ENCODE data around the gene SFXN5.

Gene SFXN5

DNA sequence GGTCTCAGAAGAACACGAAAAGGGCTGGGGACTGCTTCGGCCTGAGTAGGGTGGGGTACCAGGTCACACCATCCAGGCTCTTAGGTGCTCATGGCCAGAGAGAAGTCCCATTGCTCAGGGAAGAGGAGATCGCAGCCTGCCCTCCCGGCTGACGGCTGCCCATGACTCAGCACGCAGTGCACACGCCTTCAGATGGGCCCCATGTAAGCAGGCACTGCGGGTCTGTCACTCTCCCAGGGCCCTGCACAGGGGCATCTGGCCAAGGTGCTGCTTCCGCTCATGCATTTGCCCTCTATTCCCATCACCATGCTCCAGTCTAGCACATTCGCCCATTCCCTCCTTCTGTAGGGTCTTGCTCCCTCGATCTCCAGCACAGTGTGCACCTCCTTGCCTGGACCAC, 34.7 kb downstream of the SFXN5 start:
- no peaks in the 10 kb centered on the region for H3K27me3 ChIP-seq (ENCODE audit: insufficient read depth, low read length)
- H3K79me2 ChIP-seq (ENCODE audit: insufficient read depth, low read length) = no peaks in the 10 kb centered on the region
- H3K27ac ChIP-seq (ENCODE audit: low read depth, low read length, poor library complexity, severe bottlenecking) = no peak overlapping the region
- no peaks in the 10 kb centered on the region; the same call in 1 of the 2 replicates for H3K36me3 ChIP-seq (ENCODE audit: insufficient read depth, low read length)
- no peak overlapping the region for H3K4me2 ChIP-seq (ENCODE audit: low read length)
- H3K4me3 ChIP-seq (ENCODE audit: low read depth, low read length, poor library complexity, severe bottlenecking) = no peak overlapping the region
- H4K20me1 ChIP-seq (ENCODE audit: insufficient read depth, low read length) = no peaks in the 10 kb centered on the region
- no peaks in the 10 kb centered on the region for H3K4me1 ChIP-seq (ENCODE audit: insufficient read depth, low read length, severe bottlenecking)
- no peaks in the 10 kb centered on the region for H3F3A ChIP-seq (ENCODE audit: insufficient read depth, low read length)
- H3K9ac ChIP-seq (ENCODE audit: low read length) = no peak overlapping the region
- H3K9me3 ChIP-seq (ENCODE audit: low read length) = no peaks in the 10 kb centered on the region
- no peak overlapping the region for H2AFZ ChIP-seq (ENCODE audit: low read length)
- no peak for TF ChIP-seq CTCF (IDR thresholded peaks at IDR 0.05; ENCODE audit: low read length)
- no peak for TF ChIP-seq EZH2 (IDR thresholded peaks at IDR 0.05; ENCODE audit: borderline replicate concordance, low read length)
- H3K9me2 ChIP-seq (ENCODE audit: low read depth, low read length) = no peaks in the 10 kb centered on the region

DNA sequence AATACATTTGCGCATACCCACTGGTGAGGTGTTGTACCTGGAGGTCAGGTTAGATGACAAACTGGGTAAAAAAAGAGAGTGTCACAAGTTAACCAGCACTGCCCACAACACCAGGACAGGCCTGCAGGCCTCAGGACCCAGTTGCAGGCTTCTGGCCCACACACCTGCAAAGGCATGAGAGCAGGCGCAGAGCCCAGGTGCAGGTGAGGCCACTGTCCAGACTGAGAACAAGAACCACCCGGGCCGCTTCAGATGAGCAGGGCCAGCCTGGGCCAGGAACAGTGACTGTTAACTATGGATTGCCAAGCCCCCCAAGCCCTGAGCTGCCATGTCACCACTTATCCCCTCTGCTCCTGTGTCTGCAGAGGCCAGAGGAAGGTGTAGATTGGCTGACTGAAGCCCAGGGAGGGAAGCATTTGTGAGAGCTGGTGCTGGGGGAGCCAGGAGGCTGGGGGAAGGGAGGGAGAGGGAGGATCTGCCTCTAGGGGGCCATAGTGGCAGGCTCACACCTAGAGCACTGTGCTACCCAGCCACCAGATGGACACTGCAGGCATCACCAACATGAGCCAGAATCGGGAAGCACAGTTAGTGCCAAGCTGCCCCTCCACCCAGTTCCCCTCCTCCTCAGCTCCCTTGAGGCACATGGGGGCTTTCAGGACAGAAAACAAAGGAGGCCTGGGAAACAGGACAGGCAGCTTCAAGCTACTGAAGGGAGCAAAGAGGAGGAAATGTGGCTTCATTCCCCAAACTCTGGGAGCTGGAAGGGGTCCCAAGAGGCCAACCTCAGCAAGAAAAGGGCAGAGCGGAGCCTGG, 35.4 kb downstream of the SFXN5 start:
- Histone ChIP-seq H3K79me2 (ENCODE audit: insufficient read depth, low read length) (no peaks in the 10 kb centered on the region), H3K9me3 (ENCODE audit: low read length) (no peaks in the 10 kb centered on the region), H3K4me3 (ENCODE audit: low read depth, low read length, poor library complexity, severe bottlenecking) (no peak overlapping the region), H3K4me1 (ENCODE audit: insufficient read depth, low read length, severe bottlenecking) (no peaks in the 10 kb centered on the region), H3K36me3 (ENCODE audit: insufficient read depth, low read length) (no peaks in the 10 kb centered on the region; the same call in 1 of the 2 replicates), H4K20me1 (ENCODE audit: insufficient read depth, low read length) (no peaks in the 10 kb centered on the region), H3K27me3 (ENCODE audit: insufficient read depth, low read length) (no peaks in the 10 kb centered on the region), H3F3A (ENCODE audit: insufficient read depth, low read length) (no peaks in the 10 kb centered on the region), H3K9ac (ENCODE audit: low read length) (no peak overlapping the region), H3K4me2 (ENCODE audit: low read length) (no peak overlapping the region), H2AFZ (ENCODE audit: low read length) (no peak overlapping the region), H3K27ac (ENCODE audit: low read depth, low read length, poor library complexity, severe bottlenecking) (no peak overlapping the region), H3K9me2 (ENCODE audit: low read depth, low read length) (no peaks in the 10 kb centered on the region)
- TF ChIP-seq EZH2 (IDR thresholded peaks at IDR 0.05; ENCODE audit: borderline replicate concordance, low read length) (no peak), CTCF (IDR thresholded peaks at IDR 0.05; ENCODE audit: low read length) (peak; percentile 33; the same call in 1 of the 2 replicates)

- Histone ChIP-seq H3K9me2 (ENCODE audit: low read depth, low read length) (no peaks in the 10 kb centered on the region), H3K9ac (ENCODE audit: low read length) (no peak overlapping the region), H3K36me3 (ENCODE audit: insufficient read depth, low read length) (no peaks in the 10 kb centered on the region; the same call in 1 of the 2 replicates), H3K27me3 (ENCODE audit: insufficient read depth, low read length) (no peaks in the 10 kb centered on the region), H3K27ac (ENCODE audit: low read depth, low read length, poor library complexity, severe bottlenecking) (no peak overlapping the region), H3F3A (ENCODE audit: insufficient read depth, low read length) (no peaks in the 10 kb centered on the region), H4K20me1 (ENCODE audit: insufficient read depth, low read length) (no peaks in the 10 kb centered on the region), H3K79me2 (ENCODE audit: insufficient read depth, low read length) (no peaks in the 10 kb centered on the region), H3K4me3 (ENCODE audit: low read depth, low read length, poor library complexity, severe bottlenecking) (no peak overlapping the region), H3K9me3 (ENCODE audit: low read length) (no peaks in the 10 kb centered on the region), H3K4me1 (ENCODE audit: insufficient read depth, low read length, severe bottlenecking) (no peaks in the 10 kb centered on the region), H2AFZ (ENCODE audit: low read length) (no peak overlapping the region), H3K4me2 (ENCODE audit: low read length) (no peak overlapping the region)
- TF ChIP-seq CTCF (IDR thresholded peaks at IDR 0.05; ENCODE audit: low read length) (no peak), EZH2 (IDR thresholded peaks at IDR 0.05; ENCODE audit: borderline replicate concordance, low read length) (no peak)
These were observed 36.7 kb downstream of the SFXN5 start for GRCh38 chr2:73034661-73035375.
